ENCODE results near the gene CFAP221. TPM values are rescaled to one million over a fixed set of nuclear protein-coding genes. Genes with fewer than 3 reads are reported as not detected.

Gene CFAP221
- polyA plus RNA-seq, 1 experiment = 0.12 TPM

GRCh38 chr2:119682578-119682977, 138.3 kb downstream of the CFAP221 start:
- no peaks in the 10 kb centered on the region for H3K27me3 ChIP-seq (ENCODE audit: control insufficient read depth, insufficient read depth, low read length)
- no peak for DNase-seq (ENCODE audit: low read depth)
- CTCF ChIA-PET = no interaction called here
- peaks cover 4% of the 10 kb centered on the region; the same call in 1 of the 2 replicates for H3K36me3 ChIP-seq (ENCODE audit: control insufficient read depth, insufficient read depth, low read length)
- POLR2A ChIA-PET = no interaction called here
- TF ChIP-seq, protein P1, sequence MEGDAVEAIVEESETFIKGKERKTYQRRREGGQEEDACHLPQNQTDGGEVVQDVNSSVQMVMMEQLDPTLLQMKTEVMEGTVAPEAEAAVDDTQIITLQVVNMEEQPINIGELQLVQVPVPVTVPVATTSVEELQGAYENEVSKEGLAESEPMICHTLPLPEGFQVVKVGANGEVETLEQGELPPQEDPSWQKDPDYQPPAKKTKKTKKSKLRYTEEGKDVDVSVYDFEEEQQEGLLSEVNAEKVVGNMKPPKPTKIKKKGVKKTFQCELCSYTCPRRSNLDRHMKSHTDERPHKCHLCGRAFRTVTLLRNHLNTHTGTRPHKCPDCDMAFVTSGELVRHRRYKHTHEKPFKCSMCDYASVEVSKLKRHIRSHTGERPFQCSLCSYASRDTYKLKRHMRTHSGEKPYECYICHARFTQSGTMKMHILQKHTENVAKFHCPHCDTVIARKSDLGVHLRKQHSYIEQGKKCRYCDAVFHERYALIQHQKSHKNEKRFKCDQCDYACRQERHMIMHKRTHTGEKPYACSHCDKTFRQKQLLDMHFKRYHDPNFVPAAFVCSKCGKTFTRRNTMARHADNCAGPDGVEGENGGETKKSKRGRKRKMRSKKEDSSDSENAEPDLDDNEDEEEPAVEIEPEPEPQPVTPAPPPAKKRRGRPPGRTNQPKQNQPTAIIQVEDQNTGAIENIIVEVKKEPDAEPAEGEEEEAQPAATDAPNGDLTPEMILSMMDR (IDR thresholded peaks at IDR 0.05; ENCODE audit: insufficient read depth, low read depth, low read length) = no peak
- H3K4me3 ChIP-seq (ENCODE audit: low read depth, low read length) = no peak overlapping the region

GRCh38 chr2:119683074-119683712, 138.9 kb downstream of the CFAP221 start:
- CTCF ChIA-PET = interaction anchor here (0.9 to 1.1 kb wide), 2 partner anchors 20 to 70 kb away, joined by 3 read pairs; no protein-coding TSS in a partner anchor
- POLR2A ChIA-PET = no interaction called here
- TF ChIP-seq, protein P1 (IDR thresholded peaks at IDR 0.05; ENCODE audit: insufficient read depth, low read depth, low read length) = no peak
- Histone ChIP-seq H3K27me3 (ENCODE audit: control insufficient read depth, insufficient read depth, low read length) (no peaks in the 10 kb centered on the region), H3K4me3 (ENCODE audit: low read depth, low read length) (no peak overlapping the region), H3K36me3 (ENCODE audit: control insufficient read depth, insufficient read depth, low read length) (peaks cover 4% of the 10 kb centered on the region; the same call in 1 of the 2 replicates)
- DNase-seq (ENCODE audit: low read depth) = no peak

DNA sequence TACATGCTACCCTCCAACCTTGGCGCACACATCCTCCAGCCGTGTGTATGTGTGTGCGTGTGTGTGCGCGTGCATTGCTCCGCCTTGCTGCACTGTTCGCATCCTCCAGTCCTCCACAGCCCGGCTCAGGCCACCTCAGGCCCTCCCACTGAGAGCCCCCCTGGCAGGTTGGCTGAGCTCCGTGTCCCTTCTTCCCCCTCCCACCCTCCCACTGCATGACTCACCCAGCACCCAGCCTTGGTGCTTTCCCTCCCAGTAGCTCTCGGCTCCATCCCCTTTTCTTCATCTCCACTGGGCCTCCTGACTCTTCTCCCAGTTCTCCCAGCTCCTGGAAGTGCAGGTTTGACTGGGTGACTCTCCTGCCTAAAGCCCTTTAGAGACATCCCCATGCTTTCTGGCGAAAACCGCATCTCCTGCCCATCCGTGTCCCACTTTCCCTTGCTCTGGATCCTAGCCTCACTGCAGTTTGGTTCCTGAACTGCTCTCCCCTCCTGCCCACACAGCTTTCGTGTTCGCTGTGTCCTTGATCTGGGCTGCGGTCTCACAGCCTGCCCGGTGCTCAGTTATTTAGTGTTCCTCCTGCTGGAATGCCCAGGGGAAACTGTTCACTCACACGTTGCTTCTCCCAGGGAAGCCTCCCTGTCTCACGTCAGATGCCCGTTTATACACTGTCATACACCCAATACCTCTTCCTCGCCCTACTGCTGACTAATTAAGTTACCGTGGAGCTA, 139.6 kb downstream of the CFAP221 start:
- no peaks in the 10 kb centered on the region for H3K27me3 ChIP-seq (ENCODE audit: control insufficient read depth, insufficient read depth, low read length)
- TF ChIP-seq, protein P1 (IDR thresholded peaks at IDR 0.05; ENCODE audit: insufficient read depth, low read depth, low read length) = no peak
- peaks cover 4% of the 10 kb centered on the region; the same call in 1 of the 2 replicates for H3K36me3 ChIP-seq (ENCODE audit: control insufficient read depth, insufficient read depth, low read length)
- no peak overlapping the region for H3K4me3 ChIP-seq (ENCODE audit: low read depth, low read length)
- no peak for DNase-seq (ENCODE audit: low read depth)
- ChIA-PET CTCF (interaction anchor here (0.9 to 1.1 kb wide), 2 partner anchors 19 to 70 kb away, joined by 3 read pairs; no protein-coding TSS in a partner anchor), POLR2A (no interaction called here)

GRCh38 chr2:119684518-119684917, 140.3 kb downstream of the CFAP221 start:
- TF ChIP-seq, protein P1 (IDR thresholded peaks at IDR 0.05; ENCODE audit: insufficient read depth, low read depth, low read length) = no peak
- Histone ChIP-seq H3K27me3 (ENCODE audit: control insufficient read depth, insufficient read depth, low read length) (no peaks in the 10 kb centered on the region), H3K4me3 (ENCODE audit: low read depth, low read length) (no peak overlapping the region), H3K36me3 (ENCODE audit: control insufficient read depth, insufficient read depth, low read length) (peaks cover 4% of the 10 kb centered on the region; the same call in 1 of the 2 replicates)
- CTCF ChIA-PET = no interaction called here
- DNase-seq (ENCODE audit: low read depth) = no peak
- POLR2A ChIA-PET = no interaction called here

DNA sequence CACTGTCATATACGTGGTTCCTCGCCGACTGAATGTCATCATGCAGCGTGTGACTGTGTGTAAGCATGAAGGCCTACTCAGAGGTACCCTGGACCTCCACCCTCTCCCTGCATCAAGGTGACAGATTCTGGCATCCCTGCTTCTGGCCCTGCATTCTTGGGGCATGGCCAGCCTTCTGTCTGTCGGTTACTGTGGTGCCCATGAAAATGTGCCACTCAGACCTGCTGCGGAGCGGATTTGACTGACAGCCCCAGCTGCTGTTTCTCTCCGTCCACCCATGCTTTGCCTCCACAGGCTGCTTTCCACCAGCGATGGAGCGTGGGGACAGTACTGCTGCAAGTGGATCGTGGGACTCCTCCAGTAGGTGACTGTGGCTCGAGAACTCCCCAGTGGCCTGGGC, 144.4 kb downstream of the CFAP221 start:
- POLR2A ChIA-PET = no interaction called here
- TF ChIP-seq, protein P1 (IDR thresholded peaks at IDR 0.05; ENCODE audit: insufficient read depth, low read depth, low read length) = no peak

More for the DNA sequence above, 144.4 kb downstream of the CFAP221 start:
- DNase-seq (ENCODE audit: low read depth) = no peak
- no peaks in the 10 kb centered on the region for H3K27me3 ChIP-seq (ENCODE audit: control insufficient read depth, insufficient read depth, low read length)
- H3K36me3 ChIP-seq (ENCODE audit: control insufficient read depth, insufficient read depth, low read length) = no peaks in the 10 kb centered on the region
- CTCF ChIA-PET = no interaction called here
- H3K4me3 ChIP-seq (ENCODE audit: low read depth, low read length) = no peak overlapping the region

All from BJ (cell line).